A549 (cell line): ENCODE data around the gene COX11.

Source experiments
- EP300 ChIP-seq, 2 experiments: fragments of >200 bp; sonication (Bioruptor Twin); formaldehyde crosslinking; IDR thresholded peaks; 2 replicates in 1 of 2; 3 replicates in 1 of 2; pipeline ENCODE4 v1.6.1; 2016 to 2017
- NR3C1 ChIP-seq: fragments of >200 bp; sonication (Bioruptor Twin); formaldehyde crosslinking; IDR thresholded peaks from 3 replicates; pipeline ENCODE4 v1.6.1; 2017
- POLR2A ChIP-seq: IDR thresholded peaks from 2 replicates; pipeline ENCODE4 v1.6.1; 2012; ENCODE audit warnings: mild to moderate bottlenecking, low read length
- RAD21 ChIP-seq, 2 experiments: fragments of >200 bp in 1 of 2; sonication (Bioruptor Twin) in 1 of 2; formaldehyde crosslinking in 1 of 2; IDR thresholded peaks in 1 of 2; conservative IDR thresholded peaks in 1 of 2; 2 replicates in 1 of 2; 3 replicates in 1 of 2; pipeline ENCODE4 v1.6.1; 2012 to 2018; ENCODE audit warnings: inconsistent platforms in 1 of 2
- RFX5 ChIP-seq: fragments of 450-650 bp; IDR thresholded peaks from 2 replicates; pipeline ENCODE4 v1.7.1; 2014; ENCODE audit warnings: antibody characterized with exemption, mild to moderate bottlenecking, moderate library complexity
- SMC3 ChIP-seq: fragments of >200 bp; sonication (Bioruptor Twin); formaldehyde crosslinking; IDR thresholded peaks from 3 replicates; pipeline ENCODE4 v1.6.1; 2018; ENCODE audit warnings: inconsistent platforms
- SREBF2 ChIP-seq: fragments of 450-650 bp; IDR thresholded peaks from 2 replicates; pipeline ENCODE4 v1.6.1; 2014; ENCODE audit warnings: mild to moderate bottlenecking, moderate library complexity
- ZFP36 ChIP-seq: fragments of 450-650 bp; IDR thresholded peaks from 2 replicates; pipeline ENCODE4 v1.6.1; 2014; ENCODE audit warnings: borderline replicate concordance; ENCODE audit not compliant: partially characterized antibody
- TF ChIP-seq, protein P1 (sequence below): fragments of >200 bp; sonication (Bioruptor Twin); formaldehyde crosslinking; IDR thresholded peaks from 3 replicates; pipeline ENCODE4 v1.5.1; 2016
- TF ChIP-seq, protein P2 (sequence below): fragments of 200-600 bp; sonication (generic); IDR thresholded peaks from 2 replicates; pipeline ENCODE4 v1.6.1; 2016; ENCODE audit warnings: antibody characterized with exemption, mild to moderate bottlenecking, moderate library complexity
- TF ChIP-seq, protein P3 (sequence below): IDR thresholded peaks from 2 replicates; pipeline ENCODE4 v1.6.1; 2012

DNA sequence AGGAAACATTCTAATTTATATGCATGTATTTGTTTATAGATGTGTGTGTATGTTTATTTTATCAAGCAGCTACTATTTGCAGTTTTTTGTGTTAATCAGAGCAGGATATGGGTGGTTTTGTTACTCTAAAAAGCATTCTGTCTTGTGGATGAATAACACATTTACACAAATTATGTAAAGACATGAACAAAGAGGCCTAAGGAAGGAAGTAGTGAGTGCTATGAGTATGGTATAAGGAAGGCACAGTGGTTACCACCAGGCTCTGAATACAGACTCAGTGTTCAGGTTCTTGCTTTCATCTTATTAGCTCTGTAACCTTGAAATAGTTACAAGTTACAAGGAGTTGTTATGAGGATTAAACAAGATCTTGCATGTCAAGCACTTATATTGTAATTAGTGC, 34.0 kb upstream of the COX11 start:
- TF ChIP-seq RFX5 (no peak), RAD21 (conservative IDR thresholded peaks at IDR 0.05 in 1 of 2, IDR thresholded peaks at IDR 0.05 in 1 of 2) (no peak), EP300 (IDR thresholded peaks at IDR 0.05) (no peak), POLR2A (no peak), ZFP36 (no peak), NR3C1 (no peak), SREBF2 (no peak), SMC3 (no peak)
- TF ChIP-seq, protein P1, sequence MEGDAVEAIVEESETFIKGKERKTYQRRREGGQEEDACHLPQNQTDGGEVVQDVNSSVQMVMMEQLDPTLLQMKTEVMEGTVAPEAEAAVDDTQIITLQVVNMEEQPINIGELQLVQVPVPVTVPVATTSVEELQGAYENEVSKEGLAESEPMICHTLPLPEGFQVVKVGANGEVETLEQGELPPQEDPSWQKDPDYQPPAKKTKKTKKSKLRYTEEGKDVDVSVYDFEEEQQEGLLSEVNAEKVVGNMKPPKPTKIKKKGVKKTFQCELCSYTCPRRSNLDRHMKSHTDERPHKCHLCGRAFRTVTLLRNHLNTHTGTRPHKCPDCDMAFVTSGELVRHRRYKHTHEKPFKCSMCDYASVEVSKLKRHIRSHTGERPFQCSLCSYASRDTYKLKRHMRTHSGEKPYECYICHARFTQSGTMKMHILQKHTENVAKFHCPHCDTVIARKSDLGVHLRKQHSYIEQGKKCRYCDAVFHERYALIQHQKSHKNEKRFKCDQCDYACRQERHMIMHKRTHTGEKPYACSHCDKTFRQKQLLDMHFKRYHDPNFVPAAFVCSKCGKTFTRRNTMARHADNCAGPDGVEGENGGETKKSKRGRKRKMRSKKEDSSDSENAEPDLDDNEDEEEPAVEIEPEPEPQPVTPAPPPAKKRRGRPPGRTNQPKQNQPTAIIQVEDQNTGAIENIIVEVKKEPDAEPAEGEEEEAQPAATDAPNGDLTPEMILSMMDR, result no peak
- TF ChIP-seq, protein P2, sequence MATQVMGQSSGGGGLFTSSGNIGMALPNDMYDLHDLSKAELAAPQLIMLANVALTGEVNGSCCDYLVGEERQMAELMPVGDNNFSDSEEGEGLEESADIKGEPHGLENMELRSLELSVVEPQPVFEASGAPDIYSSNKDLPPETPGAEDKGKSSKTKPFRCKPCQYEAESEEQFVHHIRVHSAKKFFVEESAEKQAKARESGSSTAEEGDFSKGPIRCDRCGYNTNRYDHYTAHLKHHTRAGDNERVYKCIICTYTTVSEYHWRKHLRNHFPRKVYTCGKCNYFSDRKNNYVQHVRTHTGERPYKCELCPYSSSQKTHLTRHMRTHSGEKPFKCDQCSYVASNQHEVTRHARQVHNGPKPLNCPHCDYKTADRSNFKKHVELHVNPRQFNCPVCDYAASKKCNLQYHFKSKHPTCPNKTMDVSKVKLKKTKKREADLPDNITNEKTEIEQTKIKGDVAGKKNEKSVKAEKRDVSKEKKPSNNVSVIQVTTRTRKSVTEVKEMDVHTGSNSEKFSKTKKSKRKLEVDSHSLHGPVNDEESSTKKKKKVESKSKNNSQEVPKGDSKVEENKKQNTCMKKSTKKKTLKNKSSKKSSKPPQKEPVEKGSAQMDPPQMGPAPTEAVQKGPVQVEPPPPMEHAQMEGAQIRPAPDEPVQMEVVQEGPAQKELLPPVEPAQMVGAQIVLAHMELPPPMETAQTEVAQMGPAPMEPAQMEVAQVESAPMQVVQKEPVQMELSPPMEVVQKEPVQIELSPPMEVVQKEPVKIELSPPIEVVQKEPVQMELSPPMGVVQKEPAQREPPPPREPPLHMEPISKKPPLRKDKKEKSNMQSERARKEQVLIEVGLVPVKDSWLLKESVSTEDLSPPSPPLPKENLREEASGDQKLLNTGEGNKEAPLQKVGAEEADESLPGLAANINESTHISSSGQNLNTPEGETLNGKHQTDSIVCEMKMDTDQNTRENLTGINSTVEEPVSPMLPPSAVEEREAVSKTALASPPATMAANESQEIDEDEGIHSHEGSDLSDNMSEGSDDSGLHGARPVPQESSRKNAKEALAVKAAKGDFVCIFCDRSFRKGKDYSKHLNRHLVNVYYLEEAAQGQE, result no peak
- TF ChIP-seq, protein P3, sequence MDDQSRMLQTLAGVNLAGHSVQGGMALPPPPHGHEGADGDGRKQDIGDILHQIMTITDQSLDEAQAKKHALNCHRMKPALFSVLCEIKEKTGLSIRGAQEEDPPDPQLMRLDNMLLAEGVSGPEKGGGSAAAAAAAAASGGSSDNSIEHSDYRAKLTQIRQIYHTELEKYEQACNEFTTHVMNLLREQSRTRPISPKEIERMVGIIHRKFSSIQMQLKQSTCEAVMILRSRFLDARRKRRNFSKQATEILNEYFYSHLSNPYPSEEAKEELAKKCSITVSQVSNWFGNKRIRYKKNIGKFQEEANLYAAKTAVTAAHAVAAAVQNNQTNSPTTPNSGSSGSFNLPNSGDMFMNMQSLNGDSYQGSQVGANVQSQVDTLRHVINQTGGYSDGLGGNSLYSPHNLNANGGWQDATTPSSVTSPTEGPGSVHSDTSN, result no peak
